Smooth muscle cell of the pulmonary artery (primary cell): ENCODE measurements around the gene GINS3. TPM values are rescaled to one million over a fixed set of nuclear protein-coding genes. Genes with fewer than 3 reads are reported as not detected.

ENCODE experiments used
- total RNA-seq: library from RNA; depleted of rRNA; stranded (reverse); fragments of >200 nt; gene quantifications from 2 replicates; pipeline ENCODE4 v1.2.3, GENCODE V29; 2014

GINS3 gene
- total RNA-seq, result 1.9 and 2.0 TPM in 2 replicates

DNA sequence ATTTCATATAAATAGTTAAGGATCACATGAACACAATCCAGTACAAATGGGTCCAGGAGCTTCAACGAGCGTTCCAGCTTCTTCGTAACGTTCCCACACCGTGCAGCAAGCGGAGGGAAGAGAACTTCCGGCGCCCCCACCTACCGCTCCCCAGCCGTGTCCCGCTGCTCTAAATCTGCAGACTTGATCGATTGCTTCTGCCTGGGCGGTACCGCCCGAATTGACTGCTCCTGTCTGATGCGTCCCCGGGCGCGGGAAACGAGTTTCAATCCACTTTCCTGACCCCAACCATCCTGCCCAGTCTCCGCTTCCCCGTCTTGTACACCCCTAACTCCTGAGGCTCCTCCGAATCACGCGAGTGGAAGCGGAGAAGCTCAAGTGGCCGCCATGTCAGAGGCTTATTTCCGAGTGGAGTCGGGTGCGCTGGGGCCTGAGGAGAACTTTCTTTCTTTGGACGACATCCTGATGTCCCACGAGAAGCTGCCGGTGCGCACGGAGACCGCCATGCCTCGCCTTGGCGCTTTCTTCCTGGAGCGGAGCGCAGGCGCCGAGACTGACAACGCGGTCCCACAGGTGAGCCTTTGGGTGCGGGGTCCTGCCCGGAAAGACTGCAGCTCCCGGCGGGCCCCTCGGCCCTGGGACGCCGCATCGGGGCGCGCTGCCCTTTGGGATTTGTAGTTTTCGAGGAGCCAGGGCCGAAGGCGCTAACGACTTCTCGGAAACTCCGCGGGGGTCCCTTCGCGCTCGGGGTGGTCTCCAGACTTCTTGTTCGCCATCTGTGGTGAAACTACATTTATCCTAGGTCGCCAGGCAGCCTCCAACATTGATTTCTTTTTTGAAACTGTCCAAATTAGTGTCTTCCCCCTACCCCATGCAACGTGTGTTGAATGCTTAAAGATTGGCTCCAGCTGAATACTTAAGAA is at the start of gene GINS3:
TSS of gene GINS3 (plus strand) at position 257 of the 923 bp plus-strand sequence. CDS start at position 388, 131 bp downstream.

Other genes starting within 250 kb of the GINS3 start
- 44.6 and 52.7 TPM in 2 replicates for gene CSNK2A2, start 194.4 kb upstream of the GINS3 start, total RNA-seq
- not detected in 2 replicates for gene PRSS54, start 97.4 kb upstream of the GINS3 start, total RNA-seq
- 6.2 and 10.2 TPM in 2 replicates for gene NDRG4, start 107.7 kb downstream of the GINS3 start, total RNA-seq
- gene SETD6, start 123.0 kb downstream of the GINS3 start, total RNA-seq, result 10.2 and 17.8 TPM in 2 replicates
- 162 and 177 TPM in 2 replicates for gene CNOT1, start 237.4 kb downstream of the GINS3 start, total RNA-seq